ENCODE results near the gene HIRIP3. TPM values are rescaled to one million over a fixed set of nuclear protein-coding genes. Genes with fewer than 3 reads are reported as not detected.

Gene HIRIP3
- total and polyA plus RNA-seq, 2 experiments from 2014 or later = 3.2 to 11.9 TPM

GRCh38 chr16:29958756-29959155 lies 36.7 kb downstream of the HIRIP3 start:
- H3K9ac ChIP-seq = no peak overlapping the region
- H3K9me2 ChIP-seq (ENCODE audit: insufficient read depth) = no peaks in the 10 kb centered on the region
- peaks cover 16% of the 10 kb centered on the region; the same call in 1 of the 2 replicates for H3K79me2 ChIP-seq (ENCODE audit: insufficient read depth)
- TF ChIP-seq EZH2phosphoT487 (IDR thresholded peaks at IDR 0.05; ENCODE audit: insufficient read depth, low read depth) = no peak
- TF ChIP-seq EZH2 (IDR thresholded peaks at IDR 0.05; ENCODE audit: insufficient read depth, poor library complexity, severe bottlenecking) = no peak
- in situ Hi-C loops (cut with MboI) = no loop called here
- no peaks in the 10 kb centered on the region for H4K20me1 ChIP-seq (ENCODE audit: insufficient read depth)
- H3K27me3 ChIP-seq (replicated peaks; ENCODE audit: insufficient read depth) = no peaks in the 10 kb centered on the region
- no peak for DNase-seq
- H3K4me2 ChIP-seq (ENCODE audit: unreplicated experiment) = no peak overlapping the region
- 84 to 86% methylated on average over 5 of the region's 5 CpGs for WGBS, 2 experiments (ENCODE audit: low coverage in 1 of 2, low lambda C conversion rate in 2 of 2, missing lambda C conversion rate in 2 of 2)
- H3K36me3 ChIP-seq (ENCODE audit: low read depth) = no peaks in the 10 kb centered on the region
- peaks cover 9% of the 10 kb centered on the region; the same call in 1 of the 2 replicates for H3K4me1 ChIP-seq (ENCODE audit: insufficient read depth)
- no peaks in the 10 kb centered on the region for H3F3A ChIP-seq (ENCODE audit: insufficient read depth)
- H3K27ac ChIP-seq = no peak overlapping the region
- H3K4me3 ChIP-seq = no peak overlapping the region
- no peaks in the 10 kb centered on the region for H3K9me3 ChIP-seq (ENCODE audit: low read depth)
- H2AFZ ChIP-seq = no peak overlapping the region

GRCh38 chr16:29951625-29952365 lies 43.6 kb downstream of the HIRIP3 start:
- H3K4me3 ChIP-seq = no peak overlapping the region
- no peaks in the 10 kb centered on the region for H3K4me1 ChIP-seq (ENCODE audit: insufficient read depth)
- H2AFZ ChIP-seq = no peak overlapping the region
- WGBS, 2 experiments (ENCODE audit: low coverage in 1 of 2, low lambda C conversion rate in 2 of 2, missing lambda C conversion rate in 2 of 2) = 75 to 87% methylated on average over 8 of the region's 8 CpGs
- TF ChIP-seq EZH2 (IDR thresholded peaks at IDR 0.05; ENCODE audit: insufficient read depth, poor library complexity, severe bottlenecking) (no peak), EZH2phosphoT487 (IDR thresholded peaks at IDR 0.05; ENCODE audit: insufficient read depth, low read depth) (no peak)
- H3K79me2 ChIP-seq (ENCODE audit: insufficient read depth) = no peaks in the 10 kb centered on the region
- no peak overlapping the region for H3K4me2 ChIP-seq (ENCODE audit: unreplicated experiment)
- H3K27me3 ChIP-seq (replicated peaks; ENCODE audit: insufficient read depth) = no peaks in the 10 kb centered on the region
- no peak overlapping the region for H3K9ac ChIP-seq
- H4K20me1 ChIP-seq (ENCODE audit: insufficient read depth) = no peaks in the 10 kb centered on the region
- no peaks in the 10 kb centered on the region for H3K36me3 ChIP-seq (ENCODE audit: low read depth)
- H3F3A ChIP-seq (ENCODE audit: insufficient read depth) = no peaks in the 10 kb centered on the region
- in situ Hi-C loops (cut with MboI) = no loop called here
- H3K9me2 ChIP-seq (ENCODE audit: insufficient read depth) = no peaks in the 10 kb centered on the region
- H3K27ac ChIP-seq = no peak overlapping the region
- no peaks in the 10 kb centered on the region for H3K9me3 ChIP-seq (ENCODE audit: low read depth)
- no peak for DNase-seq

DNA sequence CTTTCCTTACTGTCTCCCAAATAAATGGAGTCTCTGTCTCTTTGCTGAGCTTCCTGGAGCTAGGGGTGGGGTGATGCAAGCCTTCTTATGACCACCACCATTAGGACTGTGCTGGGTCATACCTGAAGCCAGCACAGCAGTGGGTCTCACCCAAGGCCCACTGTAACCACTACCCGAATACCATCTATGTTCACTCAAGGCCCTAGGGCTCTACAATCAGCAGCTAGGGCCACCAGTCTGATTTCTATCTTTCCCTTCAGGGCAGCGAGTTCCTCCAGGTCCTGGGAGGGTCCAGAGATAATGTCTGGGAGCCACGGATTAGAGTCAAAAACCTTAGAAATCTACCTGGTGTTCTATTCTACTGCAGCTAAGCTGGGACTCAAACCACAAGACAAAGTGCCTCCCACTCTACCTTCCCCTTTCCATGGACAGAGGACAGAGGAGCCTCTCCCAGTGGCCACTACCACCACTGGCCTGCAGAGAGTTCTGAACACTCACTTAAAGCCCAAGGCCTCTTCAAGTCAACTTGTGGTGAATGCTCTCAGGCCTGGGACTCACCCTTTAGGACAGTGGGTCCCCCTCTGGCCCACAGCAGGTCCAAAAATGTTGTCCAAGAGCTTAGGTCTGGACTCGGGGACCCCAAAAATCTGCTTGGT lies 44.5 kb downstream of the HIRIP3 start:
- in situ Hi-C loops (cut with MboI) = no loop called here
- Histone ChIP-seq H3K27me3 (replicated peaks; ENCODE audit: insufficient read depth) (no peaks in the 10 kb centered on the region), H4K20me1 (ENCODE audit: insufficient read depth) (no peaks in the 10 kb centered on the region), H2AFZ (no peak overlapping the region), H3K9me3 (ENCODE audit: low read depth) (no peaks in the 10 kb centered on the region), H3K79me2 (ENCODE audit: insufficient read depth) (no peaks in the 10 kb centered on the region), H3K9ac (no peak overlapping the region), H3K4me3 (no peak overlapping the region), H3K4me2 (ENCODE audit: unreplicated experiment) (no peak overlapping the region), H3K4me1 (ENCODE audit: insufficient read depth) (no peaks in the 10 kb centered on the region), H3K36me3 (ENCODE audit: low read depth) (no peaks in the 10 kb centered on the region), H3K9me2 (ENCODE audit: insufficient read depth) (no peaks in the 10 kb centered on the region), H3K27ac (no peak overlapping the region), H3F3A (ENCODE audit: insufficient read depth) (no peaks in the 10 kb centered on the region)
- 50 to 62% methylated on average over 4 of the region's 4 CpGs for WGBS, 2 experiments (ENCODE audit: low coverage in 1 of 2, low lambda C conversion rate in 2 of 2, missing lambda C conversion rate in 2 of 2)
- TF ChIP-seq EZH2phosphoT487 (IDR thresholded peaks at IDR 0.05; ENCODE audit: insufficient read depth, low read depth) = no peak
- TF ChIP-seq EZH2 (IDR thresholded peaks at IDR 0.05; ENCODE audit: insufficient read depth, poor library complexity, severe bottlenecking) = no peak
- DNase-seq = no peak

- Histone ChIP-seq H3K79me2 (ENCODE audit: insufficient read depth) (no peaks in the 10 kb centered on the region), H3K36me3 (ENCODE audit: low read depth) (no peaks in the 10 kb centered on the region), H2AFZ (no peak overlapping the region), H3K9me3 (ENCODE audit: low read depth) (no peaks in the 10 kb centered on the region), H3K9ac (no peak overlapping the region), H4K20me1 (ENCODE audit: insufficient read depth) (no peaks in the 10 kb centered on the region), H3F3A (ENCODE audit: insufficient read depth) (peaks cover 19% of the 10 kb centered on the region), H3K4me2 (ENCODE audit: unreplicated experiment) (no peak overlapping the region), H3K27ac (no peak overlapping the region), H3K4me3 (no peak overlapping the region), H3K4me1 (ENCODE audit: insufficient read depth) (peaks cover 17% of the 10 kb centered on the region), H3K27me3 (replicated peaks; ENCODE audit: insufficient read depth) (no peaks in the 10 kb centered on the region), H3K9me2 (ENCODE audit: insufficient read depth) (no peaks in the 10 kb centered on the region)
- no peak for DNase-seq
- in situ Hi-C loops (cut with MboI) = no loop called here
- 39 to 43% methylated on average over 2 of the region's 2 CpGs for WGBS, 2 experiments (ENCODE audit: low coverage in 1 of 2, low lambda C conversion rate in 2 of 2, missing lambda C conversion rate in 2 of 2)
- TF ChIP-seq EZH2phosphoT487 (IDR thresholded peaks at IDR 0.05; ENCODE audit: insufficient read depth, low read depth) = no peak
- TF ChIP-seq EZH2 (IDR thresholded peaks at IDR 0.05; ENCODE audit: insufficient read depth, poor library complexity, severe bottlenecking) = no peak
Measured at GRCh38 chr16:29947897-29948296, 47.5 kb downstream of the HIRIP3 start.

Measured in GM23248 (cell line).